Esophagus muscularis mucosa (tissue), 4 donors: ENCODE results near the gene LACTBL1. TPM values are rescaled to one million over a fixed set of nuclear protein-coding genes. Genes with fewer than 3 reads are reported as not detected.
"Not testable (repeated sequence)": the region's sequence is repeated elsewhere in the genome, so short reads cannot be mapped to it uniquely, and the experiment has no call there.

Source experiments
- DNase-seq: peaks from one replicate; pipeline ENCODE4 v3.0.0-alpha.2; 2017; ENCODE audit errors: extremely low spot score
- H3K27ac ChIP-seq, 4 donors: fragments of 200-600 bp; sonication (generic); replicated peaks in 1 of 4; 1 replicate in 3 of 4; 2 replicates in 1 of 4; pipeline ENCODE4 v1.5.1; 2016 to 2019; ENCODE audit warnings: mild to moderate bottlenecking in 1 of 4
- H3K27me3 ChIP-seq, 4 donors: fragments of 200-600 bp; sonication (generic); one replicate each; pipeline versions ENCODE4 v1.5.1 to v1.6.0; 2016 to 2019
- H3K36me3 ChIP-seq, 4 donors: fragments of 200-600 bp; sonication (generic); one replicate each; pipeline ENCODE4 v1.5.1; 2016 to 2019
- H3K4me1 ChIP-seq, 4 donors: fragments of 200-600 bp; sonication (generic); one replicate each; pipeline ENCODE4 v1.5.1; 2016 to 2019
- H3K4me3 ChIP-seq, 4 donors: fragments of 200-600 bp; sonication (generic); 1 replicate in 2 of 4; 2 replicates in 2 of 4; pipeline ENCODE4 v1.5.1; 2016 to 2019; ENCODE audit warnings: mild to moderate bottlenecking in 4 of 4, moderate library complexity in 1 of 4
- H3K9me3 ChIP-seq, 4 donors: fragments of 200-600 bp; sonication (generic); 1 replicate in 3 of 4; 2 replicates in 1 of 4; pipeline ENCODE4 v1.5.1; 2016 to 2019
- EP300 ChIP-seq: sonication (generic); formaldehyde crosslinking; IDR thresholded peaks from one replicate; pipeline ENCODE4 v1.6.1; 2017; ENCODE audit warnings: antibody characterized with exemption
- POLR2A ChIP-seq: fragments of 450-650 bp; IDR thresholded peaks from one replicate; pipeline ENCODE4 v1.6.1; 2017; ENCODE audit warnings: antibody characterized with exemption, moderate library complexity, mild to moderate bottlenecking, low read depth
- POLR2AphosphoS5 ChIP-seq, 2 donors: sonication (generic); formaldehyde crosslinking; IDR thresholded peaks; one replicate each; pipeline ENCODE4 v1.6.1; 2017; ENCODE audit warnings: antibody characterized with exemption in 2 of 2
- WGBS: methylation state at CpG from one replicate; pipeline ENCODE4 v1.1.5; 2018; 5-methylcytosine and 5-hydroxymethylcytosine counted together
- intact Hi-C: fragments of 100-400 bp; cut with DNase I; formaldehyde crosslinking; loops from one replicate; pipeline ENCODE4 v1.15.1; 2023
- total RNA-seq, 4 donors: library from RNA; depleted of rRNA; stranded (reverse); fragments of >200 nt; gene quantifications; one replicate each; pipeline versions ENCODE4 v1.1.0 to v1.2.1, GENCODE V29; 2016
- TF ChIP-seq, protein P1 (sequence below), 3 experiments: fragments of 200-600 bp in 2 of 3; fragments of 450-650 bp in 1 of 3; sonication (generic) in 2 of 3; IDR thresholded peaks; one replicate each; pipeline ENCODE4 v1.5.1; 2017 to 2019; ENCODE audit warnings: antibody characterized with exemption in 3 of 3, mild to moderate bottlenecking in 2 of 3, moderate library complexity in 1 of 3

Gene LACTBL1
- total RNA-seq, 4 donors from 2014 or later = not detected

DNA sequence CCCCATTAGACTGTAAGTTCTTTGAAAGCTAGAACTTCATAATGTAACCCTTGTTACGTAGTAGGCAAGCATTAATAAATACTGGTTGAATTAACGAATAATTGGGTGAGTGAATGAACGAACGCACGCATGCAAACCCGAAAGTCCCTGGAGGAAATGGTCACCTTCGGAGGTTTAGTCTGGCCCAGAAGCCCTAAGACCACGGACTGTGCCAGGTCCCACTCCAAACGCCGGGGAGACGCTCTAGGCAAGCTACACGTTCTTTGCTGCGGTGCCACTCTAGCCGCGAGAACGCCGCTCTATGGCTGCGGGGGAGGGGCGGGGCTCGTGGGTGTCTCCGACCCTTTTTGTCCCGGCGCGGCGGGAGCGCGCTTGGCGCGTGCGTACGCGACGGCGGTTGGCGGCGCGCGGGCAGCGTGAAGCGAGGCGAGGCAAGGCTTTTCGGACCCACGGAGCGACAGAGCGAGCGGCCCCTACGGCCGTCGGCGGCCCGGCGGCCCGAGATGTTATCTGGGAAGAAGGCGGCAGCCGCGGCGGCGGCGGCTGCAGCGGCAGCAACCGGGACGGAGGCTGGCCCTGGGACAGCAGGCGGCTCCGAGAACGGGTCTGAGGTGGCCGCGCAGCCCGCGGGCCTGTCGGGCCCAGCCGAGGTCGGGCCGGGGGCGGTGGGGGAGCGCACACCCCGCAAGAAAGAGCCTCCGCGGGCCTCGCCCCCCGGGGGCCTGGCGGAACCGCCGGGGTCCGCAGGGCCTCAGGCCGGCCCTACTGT, 46.6 kb upstream of the LACTBL1 start, which contains the start of gene KDM1A:
TSS of gene KDM1A (plus strand) at position 375 of the 769 bp plus-strand sequence. CDS start at position 504, 129 bp downstream.
- H3K27me3 ChIP-seq = no peaks in the 10 kb centered on the region
- H3K4me1 ChIP-seq = peaks cover 12 to 24% (median 17%) of the 10 kb centered on the region in 4 donors
- DNase-seq = peak; percentile 96
- TF ChIP-seq EP300 (no peak), POLR2A (peak; percentile 73), POLR2AphosphoS5 (IDR thresholded peaks at IDR 0.05) (peak; percentile 93 to 96)
- TF ChIP-seq, protein P1, sequence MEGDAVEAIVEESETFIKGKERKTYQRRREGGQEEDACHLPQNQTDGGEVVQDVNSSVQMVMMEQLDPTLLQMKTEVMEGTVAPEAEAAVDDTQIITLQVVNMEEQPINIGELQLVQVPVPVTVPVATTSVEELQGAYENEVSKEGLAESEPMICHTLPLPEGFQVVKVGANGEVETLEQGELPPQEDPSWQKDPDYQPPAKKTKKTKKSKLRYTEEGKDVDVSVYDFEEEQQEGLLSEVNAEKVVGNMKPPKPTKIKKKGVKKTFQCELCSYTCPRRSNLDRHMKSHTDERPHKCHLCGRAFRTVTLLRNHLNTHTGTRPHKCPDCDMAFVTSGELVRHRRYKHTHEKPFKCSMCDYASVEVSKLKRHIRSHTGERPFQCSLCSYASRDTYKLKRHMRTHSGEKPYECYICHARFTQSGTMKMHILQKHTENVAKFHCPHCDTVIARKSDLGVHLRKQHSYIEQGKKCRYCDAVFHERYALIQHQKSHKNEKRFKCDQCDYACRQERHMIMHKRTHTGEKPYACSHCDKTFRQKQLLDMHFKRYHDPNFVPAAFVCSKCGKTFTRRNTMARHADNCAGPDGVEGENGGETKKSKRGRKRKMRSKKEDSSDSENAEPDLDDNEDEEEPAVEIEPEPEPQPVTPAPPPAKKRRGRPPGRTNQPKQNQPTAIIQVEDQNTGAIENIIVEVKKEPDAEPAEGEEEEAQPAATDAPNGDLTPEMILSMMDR (IDR thresholded peaks at IDR 0.05) = peak in 2 of 3 experiments; percentile 20 to 28
- peak within 1 kb of the TSS; percentile 91 to 95 (median 93) for H3K27ac ChIP-seq
- intact Hi-C loops = no loop called here
- H3K9me3 ChIP-seq = no peaks in the 10 kb centered on the region
- H3K4me3 ChIP-seq = peak within 1 kb of the TSS; percentile 79 to 99 (median 95)
- WGBS = 1% methylated on average over 19 of the region's 85 CpGs
- H3K36me3 ChIP-seq = no peaks in the 10 kb centered on the region

DNA sequence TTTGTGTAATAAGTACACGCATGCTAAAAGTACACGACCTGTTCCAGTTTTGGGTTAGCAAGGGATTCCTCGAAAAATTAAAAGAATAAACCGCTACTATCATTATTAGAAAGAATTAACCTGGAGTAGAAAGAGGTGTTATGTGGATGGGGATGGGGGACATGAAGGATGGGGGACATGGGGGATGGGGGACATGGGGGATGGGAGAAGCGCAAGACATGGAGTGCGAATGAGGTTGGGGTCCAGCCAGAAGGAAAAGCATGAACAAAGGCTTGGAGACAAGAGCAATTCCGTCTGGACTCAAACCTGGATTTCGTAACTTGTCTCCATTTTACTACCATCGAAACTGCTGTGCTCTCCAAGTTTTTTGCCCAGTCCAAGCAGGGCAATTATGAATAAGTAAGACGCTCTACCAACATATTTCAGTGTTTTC, 46.0 kb upstream of the LACTBL1 start:
- TF ChIP-seq POLR2A (no peak), EP300 (no peak)
- TF ChIP-seq, protein P1 (IDR thresholded peaks at IDR 0.05) = no peak
- no peak for DNase-seq
- intact Hi-C loops = no loop called here
- Histone ChIP-seq H3K9me3 (no peaks in the 10 kb centered on the region), H3K27me3 (no peaks in the 10 kb centered on the region), H3K4me1 (peaks cover 12 to 24% (median 17%) of the 10 kb centered on the region in 4 donors), H3K27ac (peak overlapping the region; percentile 91 to 95 (median 93)), H3K36me3 (no peaks in the 10 kb centered on the region), H3K4me3 (peak overlapping the region; percentile 79 to 99 (median 95))
- WGBS = 37% methylated on average over 10 of the region's 10 CpGs

DNA sequence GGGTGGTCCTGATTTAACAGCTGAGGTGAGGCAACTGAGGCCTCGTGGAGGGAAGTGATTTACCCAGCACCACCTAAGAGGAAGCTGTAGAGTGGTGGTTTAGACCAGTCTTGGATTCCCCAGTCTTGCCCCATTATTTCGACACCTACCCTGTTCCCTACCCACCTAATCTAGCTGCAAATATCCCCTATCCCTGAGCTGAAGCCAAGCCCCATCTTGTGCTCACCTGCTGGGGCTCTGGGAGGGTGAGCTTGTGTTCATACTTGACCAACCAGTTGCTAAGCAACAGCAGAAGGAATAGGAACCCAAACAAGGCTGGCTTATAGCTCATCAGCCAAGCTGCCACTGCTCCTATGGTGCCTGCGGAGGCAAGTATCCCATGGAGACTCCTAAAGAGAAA, 41.0 kb upstream of the LACTBL1 start:
- H3K4me3 ChIP-seq = no peak overlapping the region
- WGBS = 75% methylated on average over 3 of the region's 3 CpGs
- peaks cover 0 to 5% (median 4%) of the 10 kb centered on the region in 4 donors for H3K4me1 ChIP-seq
- no peak for DNase-seq
- no peaks in the 10 kb centered on the region for H3K9me3 ChIP-seq
- H3K27ac ChIP-seq = no peak overlapping the region
- no peaks in the 10 kb centered on the region for H3K36me3 ChIP-seq
- TF ChIP-seq POLR2A = no peak
- TF ChIP-seq EP300 = no peak
- TF ChIP-seq, protein P1 (IDR thresholded peaks at IDR 0.05) = no peak
- TF ChIP-seq POLR2AphosphoS5 (IDR thresholded peaks at IDR 0.05) = no peak
- intact Hi-C loops = no loop called here
- no peaks in the 10 kb centered on the region for H3K27me3 ChIP-seq

DNA sequence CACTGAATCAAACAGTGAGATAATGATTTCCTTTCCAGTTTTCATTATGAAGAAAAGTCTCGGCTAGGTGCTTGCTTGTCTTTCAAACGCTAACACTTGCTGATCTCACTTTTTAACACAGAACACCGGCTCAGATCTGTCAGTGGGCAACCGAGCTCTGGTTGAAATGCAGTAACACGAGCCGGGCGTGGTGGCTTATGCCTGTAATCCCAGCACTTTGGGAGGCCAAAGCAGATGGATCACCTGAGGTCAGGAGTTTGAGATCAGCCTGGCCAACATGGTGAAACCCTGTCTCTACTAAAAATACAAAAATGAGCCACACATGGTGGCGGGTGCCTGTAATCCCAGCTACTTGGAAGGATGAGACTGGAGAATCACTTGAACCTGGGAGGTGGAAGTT, 37.4 kb upstream of the LACTBL1 start:
- intact Hi-C loops, H3K36me3 ChIP-seq, H3K27me3 ChIP-seq, H3K4me1 ChIP-seq, H3K4me3 ChIP-seq, DNase-seq, H3K27ac ChIP-seq, H3K9me3 ChIP-seq: not testable (repeated sequence)
- 85% methylated on average over 8 of the region's 8 CpGs for WGBS

DNA sequence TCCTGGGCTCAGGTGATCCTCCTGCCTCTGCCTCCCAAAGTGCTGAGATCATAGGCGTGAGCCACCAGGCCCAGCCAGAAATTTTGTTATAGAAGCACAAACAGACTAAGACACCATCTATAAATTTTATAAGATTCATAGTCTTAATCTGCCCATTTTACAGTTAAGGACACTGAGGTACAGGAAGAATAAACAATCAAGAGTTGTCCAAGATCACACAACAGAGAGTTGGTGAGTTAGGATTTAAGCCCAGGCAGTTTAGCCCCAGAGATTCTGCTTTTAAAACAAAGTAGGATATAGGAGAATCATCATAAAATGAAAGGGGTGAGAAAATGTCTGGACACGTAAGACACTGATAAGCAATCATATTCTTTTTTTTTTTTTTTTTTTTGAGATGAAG, 36.2 kb upstream of the LACTBL1 start:
- Histone ChIP-seq H3K4me1 (no peaks in the 10 kb centered on the region), H3K36me3 (no peaks in the 10 kb centered on the region), H3K4me3 (no peak overlapping the region), H3K27ac (no peak overlapping the region), H3K27me3 (no peaks in the 10 kb centered on the region), H3K9me3 (no peaks in the 10 kb centered on the region)
- intact Hi-C loops = no loop called here
- WGBS = 84% methylated on average over 2 of the region's 2 CpGs
- TF ChIP-seq POLR2AphosphoS5 (IDR thresholded peaks at IDR 0.05) = no peak
- no peak for TF ChIP-seq POLR2A
- TF ChIP-seq, protein P1 (IDR thresholded peaks at IDR 0.05) = no peak
- TF ChIP-seq EP300 = no peak
- peak; percentile 12 for DNase-seq
